Mucosa of stomach (tissue), 1 donor: ENCODE results near the gene RPS5.
A peak's percentile ranks its signal among the peaks of the same experiment; 100 is the strongest.

Experiments
- H3K27me3 ChIP-seq: one replicate; pipeline ENCODE4 v1.7.0; 2013; ENCODE audit warnings: mild to moderate bottlenecking, low read length; ENCODE audit not compliant: control insufficient read depth, insufficient read depth
- H3K36me3 ChIP-seq: one replicate; pipeline ENCODE4 v1.7.0; 2013; ENCODE audit warnings: low read length; ENCODE audit not compliant: control insufficient read depth, insufficient read depth
- H3K4me1 ChIP-seq: one replicate; pipeline ENCODE4 v1.7.0; 2013; ENCODE audit warnings: mild to moderate bottlenecking, low read length; ENCODE audit not compliant: control insufficient read depth, insufficient read depth
- H3K4me3 ChIP-seq: one replicate; pipeline ENCODE4 v1.7.0; 2013; ENCODE audit warnings: low read length
- H3K9ac ChIP-seq: one replicate; pipeline ENCODE4 v1.7.0; 2013; ENCODE audit warnings: mild to moderate bottlenecking, low read length, moderate library complexity
- H3K9me3 ChIP-seq: one replicate; pipeline ENCODE4 v1.7.0; 2013; ENCODE audit warnings: mild to moderate bottlenecking, low read length, moderate library complexity; ENCODE audit not compliant: control insufficient read depth
- donor health status: Pancreatic carcinoma.

The RPS5 gene

GRCh38 chr19:58351990-58352755, 34.9 kb upstream of the RPS5 start:
- no peaks in the 10 kb centered on the region for H3K9me3 ChIP-seq
- H3K4me1 ChIP-seq: peaks cover 2% of the 10 kb centered on the region
- H3K27me3 ChIP-seq: peaks cover 83% of the 10 kb centered on the region
- no peak overlapping the region for H3K4me3 ChIP-seq
- no peaks in the 10 kb centered on the region for H3K36me3 ChIP-seq
- H3K9ac ChIP-seq: no peak overlapping the region

DNA sequence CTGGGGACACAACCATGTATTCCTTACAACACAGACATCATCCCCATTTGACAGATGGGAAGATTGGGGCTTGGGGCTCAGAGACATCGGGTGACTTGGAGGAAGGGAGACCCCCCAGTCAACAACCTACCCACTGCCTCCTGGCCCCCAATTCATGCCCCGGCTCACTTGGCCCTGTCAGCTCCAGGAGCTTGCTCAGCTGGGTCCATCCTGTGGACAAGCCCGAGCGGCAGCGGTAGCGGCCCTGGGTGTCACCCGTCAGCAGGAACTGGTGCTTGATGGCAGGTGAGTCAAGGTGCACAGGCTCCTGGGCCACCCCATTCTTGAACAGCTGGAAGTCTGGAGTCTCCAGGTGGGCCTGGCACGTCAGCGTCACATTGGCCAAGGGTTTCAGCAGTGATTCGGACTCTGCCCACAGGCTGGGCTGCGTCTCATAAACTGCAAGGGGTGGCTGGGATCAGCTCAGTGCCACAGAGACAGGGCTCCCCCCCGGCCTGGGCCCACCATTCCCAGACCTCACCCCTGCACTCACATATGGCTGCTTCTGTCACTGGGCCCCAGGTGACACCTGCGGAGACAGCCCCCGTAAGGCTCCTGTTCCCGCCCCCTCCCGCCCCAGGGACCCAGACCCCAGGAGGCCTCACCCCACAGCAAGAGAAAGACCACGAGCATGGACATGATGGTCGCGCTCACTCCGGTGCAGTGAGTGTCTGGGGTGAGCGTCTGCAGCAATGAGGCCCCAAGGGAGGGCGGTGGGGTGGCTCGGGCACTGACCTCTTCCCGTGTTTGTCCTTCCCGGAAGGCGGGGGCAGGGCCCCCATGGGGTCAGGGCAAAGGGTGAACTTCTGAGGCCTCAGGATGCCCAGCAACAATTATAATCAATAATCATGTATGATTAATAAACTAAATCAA, 34.1 kb upstream of the RPS5 start, which contains the start of gene A1BG:
Gene A1BG (minus strand): TSS at position 733 of the 912 bp plus-strand sequence. CDS start 55 bp downstream, at position 678.
- Histone ChIP-seq H3K4me1 (no peaks in the 10 kb centered on the region), H3K4me3 (no peak within 1 kb of the TSS), H3K9me3 (no peaks in the 10 kb centered on the region), H3K9ac (no peak within 1 kb of the TSS), H3K36me3 (no peaks in the 10 kb centered on the region), H3K27me3 (peaks cover 79% of the 10 kb centered on the region)

DNA sequence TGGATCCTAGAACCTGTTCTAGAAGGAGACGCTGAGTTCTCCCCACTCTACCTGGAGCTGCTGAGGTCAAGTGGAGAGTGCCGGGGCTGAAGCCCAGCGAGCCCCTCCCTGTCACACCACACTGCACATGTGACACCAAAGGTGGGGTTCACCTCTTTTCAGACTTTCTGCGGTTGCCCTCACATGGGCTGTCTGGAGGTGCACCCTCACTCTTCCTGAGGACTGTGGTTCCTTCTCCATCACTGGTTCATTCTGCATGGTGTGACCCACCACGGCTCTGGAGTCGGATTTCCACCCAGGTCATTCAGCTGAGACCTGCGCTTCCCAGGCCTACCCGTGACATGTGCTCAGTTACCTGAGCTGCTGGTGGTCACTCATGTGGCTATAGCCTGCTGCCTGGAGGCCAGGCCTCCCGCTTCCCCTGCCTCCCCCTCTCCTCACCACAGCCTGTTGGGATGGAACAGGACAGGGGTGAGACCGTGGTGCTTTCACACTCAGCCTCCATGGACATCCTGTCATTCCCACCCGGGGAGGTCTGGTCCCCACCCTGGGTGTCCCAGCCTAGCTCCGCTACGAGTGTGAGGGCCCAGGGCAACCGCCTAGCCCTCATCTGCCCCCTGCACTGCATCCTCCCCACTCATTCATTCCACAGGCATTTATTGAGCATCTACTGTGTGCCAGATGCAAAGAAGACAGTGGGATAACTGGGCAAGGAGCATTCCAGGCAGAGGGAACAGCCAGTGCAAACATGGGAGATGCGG, 33.2 kb upstream of the RPS5 start:
- peaks cover 71% of the 10 kb centered on the region for H3K27me3 ChIP-seq
- no peak overlapping the region for H3K4me3 ChIP-seq
- H3K36me3 ChIP-seq: no peaks in the 10 kb centered on the region
- no peaks in the 10 kb centered on the region for H3K4me1 ChIP-seq
- H3K9ac ChIP-seq: no peak overlapping the region
- no peaks in the 10 kb centered on the region for H3K9me3 ChIP-seq

DNA sequence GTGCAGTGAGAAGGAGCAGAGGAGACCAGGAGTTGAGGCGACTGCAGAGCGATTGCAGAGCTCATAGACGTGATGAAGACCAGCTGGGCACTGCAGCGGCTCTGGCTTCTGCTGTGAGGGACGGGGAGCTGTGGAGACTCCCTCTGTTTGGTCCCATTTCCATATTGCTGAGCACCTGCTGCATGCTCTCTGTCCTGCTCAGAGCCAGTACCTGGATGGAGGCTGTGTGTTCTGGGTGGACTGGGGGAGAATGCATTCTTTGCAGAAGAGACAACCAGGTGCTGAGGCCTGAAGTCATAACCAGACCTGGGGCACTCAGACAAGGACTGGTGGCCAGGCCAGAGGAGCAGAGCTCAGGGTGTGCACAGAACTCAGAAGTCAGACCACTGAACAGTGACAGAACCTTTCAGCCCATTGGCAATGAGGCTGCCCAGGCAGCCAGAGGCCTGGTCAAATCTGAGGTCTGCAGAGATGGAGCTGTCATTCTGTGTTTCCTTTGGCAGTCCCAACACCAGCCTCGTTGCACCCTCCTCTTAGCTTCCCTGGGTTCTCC, 32.5 kb upstream of the RPS5 start:
- Histone ChIP-seq H3K9me3 (no peaks in the 10 kb centered on the region), H3K4me3 (no peak overlapping the region), H3K9ac (no peak overlapping the region), H3K36me3 (no peaks in the 10 kb centered on the region), H3K4me1 (no peaks in the 10 kb centered on the region), H3K27me3 (peaks cover 64% of the 10 kb centered on the region)

DNA sequence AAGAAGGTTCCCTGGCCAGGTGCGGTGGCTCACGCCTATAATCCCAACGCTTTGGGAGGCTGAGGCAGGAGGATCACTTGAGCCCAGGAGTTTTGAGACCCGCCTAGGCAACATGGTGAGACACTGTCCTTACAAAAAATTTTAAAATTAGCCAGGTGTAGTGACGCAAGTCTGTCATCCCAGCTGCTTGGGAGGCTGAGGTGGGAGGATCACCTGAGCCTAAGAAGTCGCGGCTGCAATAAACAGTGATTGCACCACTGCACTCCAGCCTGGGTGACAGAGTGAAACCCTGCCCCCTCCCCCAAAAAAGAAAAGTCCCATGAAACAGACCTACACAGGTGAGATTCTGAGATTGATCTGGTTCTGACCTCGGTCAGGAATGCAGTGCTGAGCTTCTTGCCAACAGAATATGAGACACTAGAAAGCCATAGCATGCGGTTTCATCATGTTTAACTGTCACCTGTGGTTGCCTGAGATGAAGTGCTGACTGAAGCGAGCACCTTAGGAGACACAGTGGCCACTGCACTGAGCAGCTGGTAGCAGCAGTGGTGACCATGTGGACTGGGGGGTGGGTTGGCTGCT, 31.8 kb upstream of the RPS5 start:
- Histone ChIP-seq H3K4me1 (no peaks in the 10 kb centered on the region), H3K9ac (no peak overlapping the region), H3K4me3 (no peak overlapping the region), H3K36me3 (no peaks in the 10 kb centered on the region), H3K27me3 (peaks cover 57% of the 10 kb centered on the region), H3K9me3 (no peaks in the 10 kb centered on the region)

DNA sequence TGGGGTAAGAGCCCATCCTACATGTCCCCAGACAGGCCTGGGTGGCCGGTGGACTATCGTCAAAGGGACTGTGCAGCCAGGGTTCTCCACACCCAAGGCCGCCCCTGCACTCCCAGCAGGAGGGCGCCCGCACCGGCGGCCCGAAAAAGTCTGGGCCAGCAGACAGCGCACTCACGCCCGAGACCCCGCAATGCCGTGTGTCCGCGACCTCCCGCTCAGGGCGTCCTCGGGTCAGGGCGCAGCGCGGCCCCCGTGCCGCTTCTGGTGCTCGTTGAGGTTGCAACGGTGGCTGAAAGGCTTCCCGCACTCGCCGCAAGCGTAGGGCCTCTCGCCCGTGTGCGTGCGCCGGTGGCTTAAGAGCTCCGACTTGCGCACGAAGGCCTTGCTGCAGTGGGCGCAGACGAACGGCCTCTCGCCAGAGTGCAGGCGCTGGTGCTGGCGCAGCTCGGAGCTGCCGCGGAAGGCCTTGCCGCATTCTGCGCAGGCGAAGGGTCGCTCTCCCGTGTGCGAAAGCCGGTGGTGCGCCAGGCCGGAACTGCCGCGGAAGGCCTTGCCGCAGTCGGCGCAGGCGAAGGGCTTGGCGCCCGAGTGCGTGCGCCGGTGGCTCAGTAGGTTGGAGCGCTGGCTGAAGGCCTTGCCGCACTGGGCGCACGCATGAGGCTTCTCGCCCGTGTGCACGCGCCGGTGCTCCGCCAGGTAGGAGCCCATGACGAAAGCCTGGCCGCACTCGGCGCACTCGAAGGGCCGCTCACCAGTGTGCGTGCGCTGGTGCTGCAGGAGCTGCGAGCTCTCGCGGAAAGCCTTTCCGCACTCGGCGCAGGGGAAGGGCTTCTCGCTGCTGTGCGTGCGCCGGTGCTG, 30.9 kb upstream of the RPS5 start:
- Histone ChIP-seq H3K4me3 (no peak overlapping the region), H3K36me3 (no peaks in the 10 kb centered on the region), H3K27me3 (peaks cover 48% of the 10 kb centered on the region), H3K4me1 (no peaks in the 10 kb centered on the region), H3K9ac (no peak overlapping the region), H3K9me3 (no peaks in the 10 kb centered on the region)

GRCh38 chr19:58356766-58357480, 30.1 kb upstream of the RPS5 start:
- no peak overlapping the region for H3K9ac ChIP-seq
- peaks cover 5% of the 10 kb centered on the region for H3K4me1 ChIP-seq
- no peaks in the 10 kb centered on the region for H3K36me3 ChIP-seq
- no peak overlapping the region for H3K4me3 ChIP-seq
- no peaks in the 10 kb centered on the region for H3K9me3 ChIP-seq
- peaks cover 45% of the 10 kb centered on the region for H3K27me3 ChIP-seq

- H3K4me3 ChIP-seq: no peak overlapping the region
- H3K27me3 ChIP-seq: peaks cover 39% of the 10 kb centered on the region
- H3K9me3 ChIP-seq: no peaks in the 10 kb centered on the region
- no peak overlapping the region for H3K9ac ChIP-seq
- H3K4me1 ChIP-seq: peaks cover 6% of the 10 kb centered on the region
- no peaks in the 10 kb centered on the region for H3K36me3 ChIP-seq
Observed at GRCh38 chr19:58357481-58358145, 29.5 kb upstream of the RPS5 start.

GRCh38 chr19:58361900-58362271, 25.2 kb upstream of the RPS5 start:
- Histone ChIP-seq H3K4me1 (peaks cover 6% of the 10 kb centered on the region), H3K9me3 (no peaks in the 10 kb centered on the region), H3K9ac (peak overlapping the region; percentile 91), H3K27me3 (peaks cover 7% of the 10 kb centered on the region), H3K4me3 (peak overlapping the region; percentile 96), H3K36me3 (no peaks in the 10 kb centered on the region)
